ENCODE measurements around the gene ZMYND10. TPM values are rescaled to one million over a fixed set of nuclear protein-coding genes. Genes with fewer than 3 reads are reported as not detected.

Gene ZMYND10
- total and polyA plus RNA-seq, 4 donors: 8.8 to 54.1 (median 34.8) TPM

GRCh38 chr3:50322115-50322385, 23.5 kb downstream of the ZMYND10 start:
- Histone ChIP-seq H3K36me3 (ENCODE audit: control insufficient read depth, insufficient read depth, low read length) (peaks cover 67% of the 10 kb centered on the region), H3K4me3 (ENCODE audit: low read depth, low read length) (peak overlapping the region; percentile 89), H3K27me3 (ENCODE audit: control insufficient read depth, insufficient read depth, low read length) (no peaks in the 10 kb centered on the region), H3K4me1 (ENCODE audit: control insufficient read depth, insufficient read depth, low read length) (peaks cover 74% of the 10 kb centered on the region), H3K9me3 (ENCODE audit: control insufficient read depth, insufficient read depth, low read length) (no peaks in the 10 kb centered on the region), H3K27ac (ENCODE audit: low read depth, low read length) (peak overlapping the region; percentile 96)
- DNase-seq (ENCODE audit: low read depth in 4 of 6, low spot score in 6 of 6): no peak
- WGBS (ENCODE audit: insufficient coverage): 8% methylated on average over 14 of the region's 14 CpGs

- peaks cover 68% of the 10 kb centered on the region for H3K36me3 ChIP-seq (ENCODE audit: control insufficient read depth, insufficient read depth, low read length)
- H3K4me1 ChIP-seq (ENCODE audit: control insufficient read depth, insufficient read depth, low read length): peaks cover 73% of the 10 kb centered on the region
- H3K27ac ChIP-seq (ENCODE audit: low read depth, low read length): peak overlapping the region; percentile 96
- peak; percentile 76 to 97 (median 83) for DNase-seq (ENCODE audit: low read depth in 4 of 6, low spot score in 6 of 6)
- H3K4me3 ChIP-seq (ENCODE audit: low read depth, low read length): peak overlapping the region; percentile 89
- no peaks in the 10 kb centered on the region for H3K27me3 ChIP-seq (ENCODE audit: control insufficient read depth, insufficient read depth, low read length)
- WGBS (ENCODE audit: insufficient coverage): under 1% methylated on average over 57 of the region's 59 CpGs
- no peaks in the 10 kb centered on the region for H3K9me3 ChIP-seq (ENCODE audit: control insufficient read depth, insufficient read depth, low read length)
These were observed 24.0 kb downstream of the ZMYND10 start for GRCh38 chr3:50321336-50322114.

- peak in 5 of 6 donors; percentile 67 to 95 (median 79) for DNase-seq (ENCODE audit: low read depth in 4 of 6, low spot score in 6 of 6)
- H3K27me3 ChIP-seq (ENCODE audit: control insufficient read depth, insufficient read depth, low read length): no peaks in the 10 kb centered on the region
- peak overlapping the region; percentile 89 for H3K4me3 ChIP-seq (ENCODE audit: low read depth, low read length)
- H3K9me3 ChIP-seq (ENCODE audit: control insufficient read depth, insufficient read depth, low read length): no peaks in the 10 kb centered on the region
- H3K27ac ChIP-seq (ENCODE audit: low read depth, low read length): peak overlapping the region; percentile 91
- WGBS (ENCODE audit: insufficient coverage): 0% methylated on average over 45 of the region's 45 CpGs
- H3K4me1 ChIP-seq (ENCODE audit: control insufficient read depth, insufficient read depth, low read length): peaks cover 73% of the 10 kb centered on the region
- H3K36me3 ChIP-seq (ENCODE audit: control insufficient read depth, insufficient read depth, low read length): peaks cover 68% of the 10 kb centered on the region
These were observed 24.6 kb downstream of the ZMYND10 start for GRCh38 chr3:50320853-50321335.

- Histone ChIP-seq H3K36me3 (ENCODE audit: control insufficient read depth, insufficient read depth, low read length) (peaks cover 68% of the 10 kb centered on the region), H3K4me3 (ENCODE audit: low read depth, low read length) (peak overlapping the region; percentile 89), H3K27ac (ENCODE audit: low read depth, low read length) (peak overlapping the region; percentile 91), H3K27me3 (ENCODE audit: control insufficient read depth, insufficient read depth, low read length) (no peaks in the 10 kb centered on the region), H3K4me1 (ENCODE audit: control insufficient read depth, insufficient read depth, low read length) (peaks cover 73% of the 10 kb centered on the region), H3K9me3 (ENCODE audit: control insufficient read depth, insufficient read depth, low read length) (no peaks in the 10 kb centered on the region)
- DNase-seq (ENCODE audit: low read depth in 4 of 6, low spot score in 6 of 6): no peak
- WGBS (ENCODE audit: insufficient coverage): 82% methylated on average over 26 of the region's 29 CpGs
These were observed 25.5 kb downstream of the ZMYND10 start for GRCh38 chr3:50319894-50320625.

- no peak overlapping the region for H3K4me3 ChIP-seq (ENCODE audit: low read depth, low read length)
- 88% methylated on average over 15 of the region's 16 CpGs for WGBS (ENCODE audit: insufficient coverage)
These were observed 26.2 kb downstream of the ZMYND10 start for GRCh38 chr3:50319181-50319893.

GRCh38 chr3:50318615-50319014, 26.9 kb downstream of the ZMYND10 start:
- no peak overlapping the region for H3K27ac ChIP-seq (ENCODE audit: low read depth, low read length)
- no peak overlapping the region for H3K4me3 ChIP-seq (ENCODE audit: low read depth, low read length)
- peaks cover 67% of the 10 kb centered on the region for H3K36me3 ChIP-seq (ENCODE audit: control insufficient read depth, insufficient read depth, low read length)
- DNase-seq (ENCODE audit: low read depth in 4 of 6, low spot score in 6 of 6): no peak
- H3K27me3 ChIP-seq (ENCODE audit: control insufficient read depth, insufficient read depth, low read length): no peaks in the 10 kb centered on the region
- peaks cover 62% of the 10 kb centered on the region for H3K4me1 ChIP-seq (ENCODE audit: control insufficient read depth, insufficient read depth, low read length)
- no peaks in the 10 kb centered on the region for H3K9me3 ChIP-seq (ENCODE audit: control insufficient read depth, insufficient read depth, low read length)
- WGBS (ENCODE audit: insufficient coverage): 96% methylated on average over 9 of the region's 10 CpGs

More at GRCh38 chr3:50319181-50319893, 26.2 kb downstream of the ZMYND10 start:
- no peak for DNase-seq (ENCODE audit: low read depth in 4 of 6, low spot score in 6 of 6)
- Histone ChIP-seq H3K27ac (ENCODE audit: low read depth, low read length) (no peak overlapping the region), H3K27me3 (ENCODE audit: control insufficient read depth, insufficient read depth, low read length) (no peaks in the 10 kb centered on the region), H3K4me1 (ENCODE audit: control insufficient read depth, insufficient read depth, low read length) (peaks cover 69% of the 10 kb centered on the region), H3K9me3 (ENCODE audit: control insufficient read depth, insufficient read depth, low read length) (no peaks in the 10 kb centered on the region), H3K36me3 (ENCODE audit: control insufficient read depth, insufficient read depth, low read length) (peaks cover 71% of the 10 kb centered on the region)

- Histone ChIP-seq H3K4me3 (ENCODE audit: low read depth, low read length) (no peak overlapping the region), H3K36me3 (ENCODE audit: control insufficient read depth, insufficient read depth, low read length) (peaks cover 63% of the 10 kb centered on the region), H3K9me3 (ENCODE audit: control insufficient read depth, insufficient read depth, low read length) (no peaks in the 10 kb centered on the region), H3K27me3 (ENCODE audit: control insufficient read depth, insufficient read depth, low read length) (no peaks in the 10 kb centered on the region), H3K4me1 (ENCODE audit: control insufficient read depth, insufficient read depth, low read length) (peaks cover 57% of the 10 kb centered on the region), H3K27ac (ENCODE audit: low read depth, low read length) (no peak overlapping the region)
- WGBS (ENCODE audit: insufficient coverage): 94% methylated on average over 11 of the region's 11 CpGs
- DNase-seq (ENCODE audit: low read depth in 4 of 6, low spot score in 6 of 6): no peak
These were observed 27.4 kb downstream of the ZMYND10 start for GRCh38 chr3:50318163-50318562.

GRCh38 chr3:50317300-50317699, 28.2 kb downstream of the ZMYND10 start:
- no peaks in the 10 kb centered on the region for H3K27me3 ChIP-seq (ENCODE audit: control insufficient read depth, insufficient read depth, low read length)
- H3K9me3 ChIP-seq (ENCODE audit: control insufficient read depth, insufficient read depth, low read length): no peaks in the 10 kb centered on the region
- DNase-seq (ENCODE audit: low read depth in 4 of 6, low spot score in 6 of 6): no peak
- H3K4me3 ChIP-seq (ENCODE audit: low read depth, low read length): no peak overlapping the region
- no peak overlapping the region for H3K27ac ChIP-seq (ENCODE audit: low read depth, low read length)
- H3K4me1 ChIP-seq (ENCODE audit: control insufficient read depth, insufficient read depth, low read length): peaks cover 49% of the 10 kb centered on the region
- WGBS (ENCODE audit: insufficient coverage): 29% methylated on average over 2 of the region's 6 CpGs
- peaks cover 59% of the 10 kb centered on the region for H3K36me3 ChIP-seq (ENCODE audit: control insufficient read depth, insufficient read depth, low read length)

GRCh38 chr3:50316657-50317242, 28.8 kb downstream of the ZMYND10 start:
- peaks cover 43% of the 10 kb centered on the region for H3K4me1 ChIP-seq (ENCODE audit: control insufficient read depth, insufficient read depth, low read length)
- H3K9me3 ChIP-seq (ENCODE audit: control insufficient read depth, insufficient read depth, low read length): no peaks in the 10 kb centered on the region
- H3K36me3 ChIP-seq (ENCODE audit: control insufficient read depth, insufficient read depth, low read length): peaks cover 59% of the 10 kb centered on the region
- no peak overlapping the region for H3K4me3 ChIP-seq (ENCODE audit: low read depth, low read length)
- WGBS (ENCODE audit: insufficient coverage): 89% methylated on average over 8 of the region's 9 CpGs
- H3K27me3 ChIP-seq (ENCODE audit: control insufficient read depth, insufficient read depth, low read length): no peaks in the 10 kb centered on the region
- no peak for DNase-seq (ENCODE audit: low read depth in 4 of 6, low spot score in 6 of 6)
- H3K27ac ChIP-seq (ENCODE audit: low read depth, low read length): no peak overlapping the region

All from spinal cord (tissue), 10 donors.